Spleen (tissue), 11 donors: ENCODE measurements around the gene HSDL1. TPM values are rescaled to one million over a fixed set of nuclear protein-coding genes. Genes with fewer than 3 reads are reported as not detected.

Experiments used
- DNase-seq: peaks from one replicate; pipeline ENCODE4 v3.0.0-alpha.2; 2020
- H3K27ac ChIP-seq, 8 donors: fragments of 200-600 bp; sonication (generic) in 7 of 8; 1 replicate in 4 of 8; 2 replicates in 4 of 8; pipeline versions ENCODE4 v1.5.0 to v1.8.0; 2016 to 2021; ENCODE audit warnings: inconsistent platforms in 4 of 8, mild to moderate bottlenecking in 4 of 8, moderate library complexity in 1 of 8
- H3K27me3 ChIP-seq, 7 donors: fragments of 200-600 bp; sonication (generic) in 6 of 7; replicated peaks in 1 of 7; 1 replicate in 4 of 7; 2 replicates in 3 of 7; pipeline versions ENCODE4 v1.5.0 to v1.8.0; 2016 to 2021; ENCODE audit warnings: inconsistent platforms in 3 of 7, mild to moderate bottlenecking in 1 of 7
- H3K36me3 ChIP-seq, 6 donors: fragments of 200-600 bp; sonication (generic) in 5 of 6; 1 replicate in 4 of 6; 2 replicates in 2 of 6; pipeline versions ENCODE4 v1.5.0 to v1.8.0; 2016 to 2021; ENCODE audit warnings: inconsistent platforms in 2 of 6
- H3K4me1 ChIP-seq, 6 donors: fragments of 200-600 bp; sonication (generic) in 5 of 6; 1 replicate in 3 of 6; 2 replicates in 3 of 6; pipeline versions ENCODE4 v1.5.0 to v1.8.0; 2016 to 2021; ENCODE audit warnings: inconsistent platforms in 3 of 6
- H3K4me3 ChIP-seq, 8 donors: fragments of 200-600 bp; sonication (generic) in 7 of 8; 1 replicate in 4 of 8; 2 replicates in 4 of 8; pipeline versions ENCODE4 v1.5.0 to v1.8.0; 2016 to 2021; ENCODE audit warnings: inconsistent platforms in 4 of 8, mild to moderate bottlenecking in 4 of 8, moderate library complexity in 2 of 8
- H3K9me3 ChIP-seq, 8 donors: fragments of 200-600 bp; sonication (generic) in 7 of 8; 1 replicate in 4 of 8; 2 replicates in 4 of 8; pipeline versions ENCODE4 v1.5.0 to v1.8.0; 2016 to 2021; ENCODE audit warnings: inconsistent platforms in 4 of 8
- CTCF ChIP-seq, 11 experiments: fragments of 200-600 bp in 7 of 11; fragments of 450-650 bp in 4 of 11; sonication (generic) in 4 of 11; IDR thresholded peaks in 8 of 11; conservative IDR thresholded peaks in 3 of 11; 1 replicate in 7 of 11; 2 replicates in 4 of 11; pipeline versions ENCODE4 v1.4.0 to v1.8.0; 2016 to 2021; ENCODE audit warnings: antibody characterized with exemption in 11 of 11, inconsistent platforms in 4 of 11, mild to moderate bottlenecking in 1 of 11
- POLR2A ChIP-seq, 3 donors: fragments of 450-650 bp; IDR thresholded peaks; one replicate each; pipeline ENCODE4 v1.5.1; 2017; ENCODE audit warnings: antibody characterized with exemption in 3 of 3, mild to moderate bottlenecking in 1 of 3
- POLR2AphosphoS5 ChIP-seq, 3 donors: sonication (generic); formaldehyde crosslinking; IDR thresholded peaks; one replicate each; pipeline ENCODE4 v1.5.1; 2017; ENCODE audit warnings: antibody characterized with exemption in 3 of 3
- WGBS, 5 donors: extraction: QIAGEN DNeasy Blood & Tissue Kit in 3 of 5; methylation state at CpG; one replicate each; pipeline versions ENCODE4 v1.1.5 to v1.1.7; 2013 to 2018; 5-methylcytosine and 5-hydroxymethylcytosine counted together
- intact Hi-C: fragments of 100-400 bp; cut with DNase I; formaldehyde crosslinking; loops from one replicate; pipeline ENCODE4 v1.15.0; 2023; ENCODE audit warnings: low total_unique reads
- polyA plus RNA-seq, 3 donors: library from polyadenylated mRNA; stranded (reverse); fragments of 200-250 nt; gene quantifications; one replicate each; pipeline ENCODE4 v1.2.1, GENCODE V29; 2013
- total RNA-seq, 7 donors: library from RNA; depleted of rRNA in 3 of 7; stranded (reverse); fragments of >200 nt in 3 of 7; fragmentation: NEBNext Ultra II Directional in 4 of 7; extraction: Animal tissue kit (Norgen Biotek cat#: 25700) in 4 of 7; gene quantifications; one replicate each; pipeline versions ENCODE4 v1.1.0 to v1.2.1, GENCODE V29; 2016 to 2021
- donor health status: healthy with polysubstance abuse.
- donor health status: DM: no; HTN: no; CAD: no; lungs with moderate emphysema.
- donor health status: DM: no; HTN: no; CAD: no.
- donor health status: Bipolar disorder and iron deficiency.
- donor health status: healthy.
- donor health status: DM: no; HTN: no; CAD: no.
- donor health status: DM: yes; HTN: yes; CAD: no.

HSDL1 gene
- total and polyA plus RNA-seq, 10 donors: 10.1 to 29.0 (median 20.0) TPM

- Histone ChIP-seq H3K4me1 (peaks cover 0 to 70% (median 40%) of the 10 kb centered on the region in 6 donors), H3K27ac (no peak overlapping the region)
Measured at GRCh38 chr16:84087001-84087400, 58.0 kb downstream of the HSDL1 start.

GRCh38 chr16:84086341-84086740 lies 58.6 kb downstream of the HSDL1 start:
- no peak for TF ChIP-seq CTCF (IDR thresholded peaks at IDR 0.05 in 8 of 11, conservative IDR thresholded peaks at IDR 0.05 in 3 of 11)
- TF ChIP-seq POLR2A (IDR thresholded peaks at IDR 0.05): no peak
- peak in 1 of 3 donors; percentile 24 for TF ChIP-seq POLR2AphosphoS5 (IDR thresholded peaks at IDR 0.05)
- 66 to 81% (median 74%) methylated on average over 6 to 11 of the region's 11 CpGs for WGBS, 5 donors
- no peak for DNase-seq
- Histone ChIP-seq H3K9me3 (no peaks in the 10 kb centered on the region), H3K4me1 (peaks cover 0 to 76% (median 40%) of the 10 kb centered on the region in 6 donors), H3K36me3 (peaks cover 0 to 93% (median 69%) of the 10 kb centered on the region in 6 donors), H3K27me3 (no peaks in the 10 kb centered on the region), H3K4me3 (no peak overlapping the region), H3K27ac (peak overlapping the region in 3 of 8 donors; percentile 9 to 50 (median 41))
- intact Hi-C loops: loop anchor here (10.0 kb wide), 1 partner anchor 88 kb away; no protein-coding TSS in a partner anchor

More at GRCh38 chr16:84087001-84087400, 58.0 kb downstream of the HSDL1 start:
- Histone ChIP-seq H3K36me3 (peaks cover 0 to 93% (median 68%) of the 10 kb centered on the region in 6 donors), H3K9me3 (no peaks in the 10 kb centered on the region), H3K4me3 (no peak overlapping the region), H3K27me3 (no peaks in the 10 kb centered on the region)
- DNase-seq: no peak
- WGBS, 5 donors: 80 to 86% (median 84%) methylated on average over 12 of the region's 12 CpGs
- intact Hi-C loops: loop anchor here (10.0 kb wide), 1 partner anchor 88 kb away; no protein-coding TSS in a partner anchor
- TF ChIP-seq POLR2A (IDR thresholded peaks at IDR 0.05): no peak
- TF ChIP-seq POLR2AphosphoS5 (IDR thresholded peaks at IDR 0.05): no peak
- TF ChIP-seq CTCF (IDR thresholded peaks at IDR 0.05 in 8 of 11, conservative IDR thresholded peaks at IDR 0.05 in 3 of 11): no peak

GRCh38 chr16:84085773-84086172 lies 59.2 kb downstream of the HSDL1 start:
- 13 to 22% (median 14%) methylated on average over 6 of the region's 6 CpGs for WGBS, 5 donors
- intact Hi-C loops: loop anchor here (10.0 kb wide), 1 partner anchor 89 kb away; no protein-coding TSS in a partner anchor
- no peaks in the 10 kb centered on the region for H3K9me3 ChIP-seq

More at GRCh38 chr16:84085773-84086172, 59.2 kb downstream of the HSDL1 start:
- DNase-seq: no peak
- Histone ChIP-seq H3K27ac (peak overlapping the region in 3 of 8 donors; percentile 9 to 50 (median 41)), H3K36me3 (peaks cover 0 to 93% (median 69%) of the 10 kb centered on the region in 6 donors), H3K4me3 (no peak overlapping the region), H3K4me1 (peaks cover 0 to 82% (median 41%) of the 10 kb centered on the region in 6 donors), H3K27me3 (no peaks in the 10 kb centered on the region)
- TF ChIP-seq POLR2A (IDR thresholded peaks at IDR 0.05) (no peak), CTCF (IDR thresholded peaks at IDR 0.05 in 8 of 11, conservative IDR thresholded peaks at IDR 0.05 in 3 of 11) (no peak), POLR2AphosphoS5 (IDR thresholded peaks at IDR 0.05) (no peak)
